ENCODE results near the gene ARFGEF2.
A peak's percentile ranks its signal among the peaks of the same experiment; 100 is the strongest.

DNA sequence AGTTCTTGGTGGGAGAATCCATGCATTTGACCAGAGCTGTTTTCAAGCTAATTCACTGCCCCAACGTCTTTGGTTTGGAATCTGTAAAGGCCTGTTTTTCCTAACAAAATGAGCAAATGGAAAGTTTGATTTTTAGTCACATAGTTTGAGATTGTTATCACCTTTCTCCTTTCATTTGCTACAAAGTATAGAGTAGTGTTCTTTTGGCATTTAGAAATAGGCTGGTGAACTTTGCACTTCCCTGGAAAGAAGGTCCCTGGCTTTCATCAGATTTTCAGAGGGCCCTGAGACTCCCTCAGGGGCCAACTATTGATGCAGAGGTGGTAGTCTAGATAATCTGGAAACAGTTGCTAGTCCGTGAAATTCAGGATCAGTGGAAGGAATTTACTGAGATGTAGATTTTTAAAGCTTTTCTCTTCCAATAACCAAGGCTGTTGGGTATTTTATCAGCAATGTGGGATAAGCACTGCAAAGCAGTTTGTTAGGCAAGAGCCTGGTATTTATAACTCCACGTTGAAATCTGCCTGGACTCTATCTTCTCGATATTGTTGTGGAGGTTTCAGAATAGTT is 1.7 kb downstream of the ARFGEF2 start:
- TF ChIP-seq, protein P1, sequence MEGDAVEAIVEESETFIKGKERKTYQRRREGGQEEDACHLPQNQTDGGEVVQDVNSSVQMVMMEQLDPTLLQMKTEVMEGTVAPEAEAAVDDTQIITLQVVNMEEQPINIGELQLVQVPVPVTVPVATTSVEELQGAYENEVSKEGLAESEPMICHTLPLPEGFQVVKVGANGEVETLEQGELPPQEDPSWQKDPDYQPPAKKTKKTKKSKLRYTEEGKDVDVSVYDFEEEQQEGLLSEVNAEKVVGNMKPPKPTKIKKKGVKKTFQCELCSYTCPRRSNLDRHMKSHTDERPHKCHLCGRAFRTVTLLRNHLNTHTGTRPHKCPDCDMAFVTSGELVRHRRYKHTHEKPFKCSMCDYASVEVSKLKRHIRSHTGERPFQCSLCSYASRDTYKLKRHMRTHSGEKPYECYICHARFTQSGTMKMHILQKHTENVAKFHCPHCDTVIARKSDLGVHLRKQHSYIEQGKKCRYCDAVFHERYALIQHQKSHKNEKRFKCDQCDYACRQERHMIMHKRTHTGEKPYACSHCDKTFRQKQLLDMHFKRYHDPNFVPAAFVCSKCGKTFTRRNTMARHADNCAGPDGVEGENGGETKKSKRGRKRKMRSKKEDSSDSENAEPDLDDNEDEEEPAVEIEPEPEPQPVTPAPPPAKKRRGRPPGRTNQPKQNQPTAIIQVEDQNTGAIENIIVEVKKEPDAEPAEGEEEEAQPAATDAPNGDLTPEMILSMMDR (IDR thresholded peaks at IDR 0.05; ENCODE audit: extremely low read depth in 1 of 2, insufficient read depth in 1 of 2, low read depth in 1 of 2, low read length in 2 of 2) = no peak
- TF ChIP-seq EZH2 (IDR thresholded peaks at IDR 0.05; ENCODE audit: borderline replicate concordance, low read depth, low read length, severe bottlenecking) (no peak), POLR2A (IDR thresholded peaks at IDR 0.05; ENCODE audit: low read depth, low read length) (no peak), POLR2AphosphoS5 (IDR thresholded peaks at IDR 0.05; ENCODE audit: insufficient read depth, low read depth, low read length) (no peak), GATA2 (IDR thresholded peaks at IDR 0.05; ENCODE audit: insufficient read depth, insufficient read length, low read depth, low read length) (peak; percentile 10), MYC (IDR thresholded peaks at IDR 0.05; ENCODE audit: low read depth, low read length) (no peak), JUN (IDR thresholded peaks at IDR 0.05; ENCODE audit: borderline replicate concordance, insufficient read depth, insufficient read length, low read depth) (no peak), FOS (IDR thresholded peaks at IDR 0.05; ENCODE audit: borderline replicate concordance, insufficient read depth, low read length) (no peak)
- TF ChIP-seq, protein P2, sequence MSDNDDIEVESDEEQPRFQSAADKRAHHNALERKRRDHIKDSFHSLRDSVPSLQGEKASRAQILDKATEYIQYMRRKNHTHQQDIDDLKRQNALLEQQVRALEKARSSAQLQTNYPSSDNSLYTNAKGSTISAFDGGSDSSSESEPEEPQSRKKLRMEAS (IDR thresholded peaks at IDR 0.05; ENCODE audit: insufficient read depth, insufficient read length) = no peak
